HG02759 (cell line): ENCODE results near the gene OLFML2A.

Source experiments
- ATAC-seq: cut with Tn5 transposase; IDR thresholded peaks from one replicate; pipeline ENCODE4 v1.9.1; 2021; ENCODE audit warnings: mild to moderate bottlenecking, moderate library complexity; ENCODE audit not compliant: unreplicated experiment

The OLFML2A gene

DNA sequence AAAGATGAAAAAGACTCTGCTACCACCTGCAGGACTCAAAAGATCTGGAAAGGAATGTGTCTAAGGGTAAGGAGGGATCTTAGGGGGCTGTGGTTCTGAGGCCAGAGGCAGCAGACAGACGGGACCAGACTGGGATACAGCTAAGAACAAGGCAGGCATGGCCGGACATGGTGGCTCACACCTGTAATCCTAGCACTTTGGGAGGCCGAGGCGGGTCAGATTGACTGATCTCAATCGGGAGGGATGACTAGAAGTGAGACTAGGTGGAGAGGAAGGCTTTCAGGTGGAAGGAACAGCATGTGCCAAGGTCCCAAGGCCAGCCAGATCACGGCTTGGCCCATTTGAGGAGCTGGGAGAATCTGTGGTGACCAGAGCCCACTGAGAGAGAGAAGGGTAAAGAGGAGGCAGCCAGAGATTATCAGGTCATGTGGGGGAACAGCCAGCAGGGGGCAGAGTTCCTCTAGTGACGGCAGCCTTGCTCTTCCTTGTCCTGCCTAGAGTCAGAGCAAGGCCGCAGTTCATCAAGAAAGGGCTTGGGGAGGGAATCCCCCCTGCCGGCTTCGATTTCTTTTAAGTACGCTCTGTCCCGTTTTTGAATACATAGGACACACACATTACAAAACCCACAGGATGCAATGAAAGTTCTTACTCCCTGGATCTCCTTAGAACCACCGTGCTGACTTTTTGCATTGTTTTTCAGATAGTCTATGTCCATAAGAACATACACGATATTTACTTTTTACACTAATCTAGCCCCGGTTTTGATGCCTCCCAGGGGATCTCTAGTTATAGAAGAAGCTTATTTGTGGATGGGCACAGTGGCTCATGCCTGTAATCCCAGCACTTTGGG lies 2.6 kb upstream of the OLFML2A start:
- no peak for ATAC-seq

- no peak for ATAC-seq
These were observed 347 bp upstream of the OLFML2A start for GRCh38 chr9:124776618-124776953.

DNA sequence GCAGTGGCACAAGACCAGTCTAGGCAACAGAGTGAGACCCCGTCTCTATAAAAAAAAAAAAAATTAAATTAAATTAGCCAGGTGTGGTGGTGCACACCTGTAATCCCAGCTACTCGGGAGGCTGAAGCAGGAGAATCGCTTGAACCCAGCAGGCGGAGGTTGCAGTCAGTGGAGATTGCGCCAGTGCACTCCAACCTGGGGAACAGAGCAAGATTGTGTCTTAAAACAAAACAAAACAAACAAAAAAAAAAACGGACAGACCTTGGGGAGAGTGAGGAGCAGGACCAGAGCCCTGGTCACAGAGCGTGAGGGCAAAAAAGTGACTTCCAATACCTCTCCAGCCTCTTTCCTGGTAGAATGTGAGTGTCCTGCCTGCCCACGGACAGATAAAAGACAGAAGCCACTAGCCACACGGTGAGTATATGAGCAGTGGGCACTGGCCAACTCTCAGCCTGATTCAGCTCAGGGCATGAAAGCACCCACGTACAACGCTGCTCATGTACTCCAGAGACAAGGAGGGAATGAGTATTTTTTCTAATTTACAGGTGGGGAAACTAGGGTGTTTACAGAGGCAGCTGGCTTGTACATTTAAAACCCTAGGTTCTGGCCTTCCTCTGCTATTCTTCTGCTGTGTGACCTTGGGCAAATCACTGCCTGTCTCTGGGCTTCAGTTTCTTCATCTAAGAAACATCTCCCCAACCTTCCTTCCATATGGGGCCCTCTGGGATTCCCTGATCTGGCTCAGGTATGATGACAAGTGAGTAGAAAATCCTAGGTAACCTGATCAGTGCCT lies 1.8 kb downstream of the OLFML2A start:
- ATAC-seq = no peak

- no peak for ATAC-seq
These were observed 2.6 kb downstream of the OLFML2A start for GRCh38 chr9:124779368-124780059.

DNA sequence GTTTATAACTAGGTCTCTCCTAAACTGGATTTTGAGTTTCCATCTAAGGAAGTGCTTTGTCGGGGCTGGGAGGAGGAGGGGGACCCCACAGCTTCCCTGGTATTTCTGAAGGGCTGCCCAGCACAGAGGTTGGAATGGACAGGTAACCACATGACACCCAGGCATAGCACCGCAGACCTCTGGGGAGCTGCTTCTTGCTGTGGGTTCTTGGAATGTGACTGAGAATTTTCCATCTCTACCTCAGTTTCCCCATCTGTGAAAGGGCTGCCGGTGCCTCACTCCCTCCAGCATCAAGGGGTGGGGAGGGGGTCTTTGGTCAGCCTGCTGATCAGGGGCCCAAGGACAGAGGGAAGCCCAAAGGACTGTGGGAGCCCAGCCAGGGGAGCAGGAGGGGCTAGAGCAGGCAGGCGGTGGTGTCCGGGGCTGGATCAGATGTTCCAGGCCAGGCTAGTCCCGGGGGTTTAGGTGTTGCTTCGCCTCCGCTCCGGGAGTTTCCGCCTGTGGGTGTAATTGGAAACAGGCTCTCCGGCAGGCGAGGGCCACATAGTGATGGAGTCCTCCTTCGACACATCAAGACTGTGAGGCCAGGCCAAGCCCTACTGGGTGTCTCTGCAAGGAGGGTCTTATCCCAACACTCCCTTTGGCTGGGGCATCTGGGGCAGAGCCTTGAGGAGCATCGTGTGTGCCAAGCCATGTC lies 3.3 kb downstream of the OLFML2A start:
- ATAC-seq = no peak

DNA sequence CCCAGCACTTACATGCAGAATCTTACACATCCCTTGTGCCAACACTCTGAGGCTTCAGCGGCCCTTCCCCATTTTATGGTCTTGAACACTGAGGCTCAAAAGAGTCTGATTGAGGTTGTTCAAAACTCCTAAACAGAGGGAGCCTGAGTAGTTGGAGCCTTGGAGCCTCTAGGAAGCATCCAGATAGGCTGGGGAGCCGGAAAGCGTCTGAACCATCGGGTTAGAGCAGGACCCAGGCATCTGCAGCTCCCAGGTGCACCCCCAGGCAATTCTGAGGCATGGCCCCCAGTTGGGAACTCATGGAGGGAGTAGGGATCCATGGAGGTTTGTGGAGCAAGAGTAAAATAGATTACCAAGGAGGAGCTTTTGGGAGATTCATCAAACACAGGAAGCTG lies 3.8 kb downstream of the OLFML2A start:
- no peak for ATAC-seq

GRCh38 chr9:124781967-124782660 lies 5.2 kb downstream of the OLFML2A start:
- ATAC-seq = no peak

DNA sequence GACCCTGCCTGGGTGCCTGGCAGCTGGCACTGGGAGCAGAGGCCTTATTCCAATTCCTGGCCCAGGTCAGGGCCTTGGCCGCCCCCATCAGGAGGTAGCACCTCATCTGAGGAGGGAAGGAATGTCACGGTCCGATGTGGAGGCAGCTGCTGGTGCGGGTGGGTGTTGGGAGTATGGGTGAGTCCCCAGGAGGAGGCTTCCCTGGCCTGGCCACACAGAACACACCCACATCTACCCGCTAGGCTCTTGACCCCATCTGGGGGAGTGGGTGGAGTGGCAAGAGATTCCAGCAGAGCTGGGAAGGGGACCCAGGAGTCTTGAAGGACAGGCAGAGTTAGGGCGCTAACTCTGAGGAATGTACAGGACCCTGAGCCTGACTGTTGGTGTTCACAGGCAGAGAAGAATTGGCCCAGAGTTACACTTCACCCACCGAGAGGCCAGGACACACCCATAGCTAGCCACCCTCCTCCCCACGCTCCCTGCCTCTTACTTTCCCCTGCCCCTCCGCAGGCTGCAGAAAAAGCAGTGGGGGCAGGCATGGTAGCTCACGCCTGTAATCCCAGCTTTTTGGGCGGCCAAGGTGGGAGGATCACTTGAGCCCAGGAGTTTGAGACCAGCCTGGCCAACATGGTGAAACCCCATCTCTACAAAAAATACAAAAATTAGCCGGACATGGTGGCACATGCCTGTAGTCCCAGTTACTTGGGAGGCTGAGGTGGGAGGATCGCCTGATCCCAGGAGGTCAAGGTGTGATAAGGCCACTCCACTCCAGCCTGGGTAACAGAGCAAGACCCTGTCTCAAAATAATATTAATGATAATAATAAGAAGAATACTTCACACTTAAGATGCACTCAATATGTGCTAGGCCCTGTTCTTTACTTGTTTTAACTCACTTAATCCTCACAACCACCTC lies 6.0 kb downstream of the OLFML2A start:
- no peak for ATAC-seq

GRCh38 chr9:124783830-124784229 lies 6.9 kb downstream of the OLFML2A start:
- no peak for ATAC-seq

DNA sequence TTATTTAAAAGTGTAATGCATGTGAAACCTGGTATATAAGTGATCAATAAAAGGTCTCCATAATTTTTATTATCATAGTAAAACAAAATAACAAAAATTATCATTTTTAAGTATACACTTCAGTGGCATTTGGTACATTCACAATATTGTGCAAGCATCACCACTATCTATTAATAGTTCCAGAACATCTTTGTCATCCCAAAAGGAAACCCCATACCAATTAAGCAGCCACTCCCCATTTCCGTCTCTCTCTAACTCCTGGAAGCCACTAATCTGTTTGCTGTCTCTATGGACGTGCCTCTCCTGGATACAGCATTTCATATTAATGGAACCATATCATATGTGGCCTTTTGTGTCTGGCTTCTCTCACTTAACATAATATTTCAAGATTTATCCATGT lies 7.6 kb downstream of the OLFML2A start:
- no peak for ATAC-seq

DNA sequence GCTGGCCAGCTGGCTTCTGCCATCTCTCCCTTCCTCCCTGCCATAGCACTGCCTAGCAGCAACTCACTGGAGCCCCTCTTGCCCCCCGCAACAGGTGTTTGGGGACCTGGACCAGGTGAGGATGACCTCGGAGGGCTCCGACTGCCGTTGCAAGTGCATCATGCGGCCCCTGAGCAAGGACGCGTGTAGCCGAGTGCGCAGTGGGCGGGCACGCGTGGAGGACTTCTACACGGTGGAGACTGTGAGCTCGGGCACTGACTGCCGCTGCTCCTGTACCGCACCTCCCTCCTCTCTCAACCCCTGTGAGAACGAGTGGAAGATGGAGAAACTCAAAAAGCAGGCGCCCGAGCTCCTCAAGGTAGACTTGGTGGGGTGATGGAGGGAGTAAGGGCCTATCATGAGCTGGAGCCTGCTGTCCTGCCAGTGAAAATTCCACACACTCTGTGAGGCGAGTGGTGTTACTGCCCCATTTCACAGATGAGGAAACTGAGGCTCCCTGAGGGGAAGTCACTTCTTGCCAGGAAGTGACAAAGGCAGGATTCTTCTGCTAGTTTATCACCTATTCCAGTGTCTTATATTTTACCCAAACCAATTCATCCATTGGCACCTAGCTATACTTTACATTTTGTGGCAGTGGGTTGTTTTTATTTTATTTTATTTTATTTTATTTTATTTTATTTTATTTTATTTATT lies 10.1 kb downstream of the OLFML2A start:
- ATAC-seq = no peak

DNA sequence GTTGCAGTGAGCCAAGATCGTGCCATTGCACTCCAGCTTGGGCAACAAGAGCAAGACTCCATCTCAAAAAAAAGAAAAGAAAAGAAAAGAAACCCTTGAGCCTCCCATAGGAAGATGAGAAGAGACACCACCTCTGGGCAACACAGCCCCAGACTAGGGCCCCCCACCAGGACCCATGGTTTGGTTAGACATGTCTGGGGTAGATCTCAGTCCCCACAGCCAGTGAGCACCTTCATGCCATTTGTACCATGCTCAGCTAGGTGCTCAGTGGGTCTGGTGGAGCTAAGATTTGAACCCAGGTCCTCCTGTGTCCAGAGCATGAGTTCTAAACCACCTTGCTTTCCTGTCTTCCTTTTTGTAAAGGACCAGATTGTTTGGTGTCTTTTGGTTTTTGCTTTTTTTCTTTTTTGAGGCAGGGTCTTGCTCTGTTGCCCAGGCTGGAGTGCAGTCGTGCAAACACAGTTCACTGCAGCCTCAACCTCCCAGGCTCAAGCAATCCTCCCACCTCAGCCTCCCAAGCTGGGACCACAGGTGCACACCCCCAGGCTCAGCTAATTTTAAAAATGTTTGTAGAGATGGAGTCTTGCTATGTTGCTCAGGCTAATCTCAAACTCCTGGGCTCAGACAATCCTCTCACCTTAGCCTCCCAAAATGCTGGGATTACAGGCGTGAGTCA lies 11.7 kb downstream of the OLFML2A start:
- ATAC-seq = no peak

DNA sequence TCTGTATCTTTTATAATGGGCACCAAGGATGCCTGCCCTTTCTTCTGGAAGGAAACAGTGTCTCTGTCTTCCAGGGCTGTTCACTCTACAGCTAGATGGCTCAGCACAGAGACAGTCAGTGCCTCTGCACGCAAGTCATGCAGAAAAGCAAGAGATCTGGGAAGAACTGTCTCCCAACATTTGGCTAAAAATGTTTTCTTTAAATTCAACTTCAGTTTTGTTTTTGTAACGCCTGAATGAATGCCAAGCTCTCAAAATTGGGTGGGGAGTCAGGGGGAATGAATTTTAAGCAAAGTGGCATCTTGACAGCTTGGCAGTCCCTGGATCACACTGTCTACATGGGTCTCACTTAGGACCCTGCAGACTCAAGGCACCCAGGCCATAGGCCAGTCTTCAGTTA lies 12.6 kb downstream of the OLFML2A start:
- ATAC-seq = no peak

- no peak for ATAC-seq
These were observed 13.4 kb downstream of the OLFML2A start for GRCh38 chr9:124790301-124790700.

DNA sequence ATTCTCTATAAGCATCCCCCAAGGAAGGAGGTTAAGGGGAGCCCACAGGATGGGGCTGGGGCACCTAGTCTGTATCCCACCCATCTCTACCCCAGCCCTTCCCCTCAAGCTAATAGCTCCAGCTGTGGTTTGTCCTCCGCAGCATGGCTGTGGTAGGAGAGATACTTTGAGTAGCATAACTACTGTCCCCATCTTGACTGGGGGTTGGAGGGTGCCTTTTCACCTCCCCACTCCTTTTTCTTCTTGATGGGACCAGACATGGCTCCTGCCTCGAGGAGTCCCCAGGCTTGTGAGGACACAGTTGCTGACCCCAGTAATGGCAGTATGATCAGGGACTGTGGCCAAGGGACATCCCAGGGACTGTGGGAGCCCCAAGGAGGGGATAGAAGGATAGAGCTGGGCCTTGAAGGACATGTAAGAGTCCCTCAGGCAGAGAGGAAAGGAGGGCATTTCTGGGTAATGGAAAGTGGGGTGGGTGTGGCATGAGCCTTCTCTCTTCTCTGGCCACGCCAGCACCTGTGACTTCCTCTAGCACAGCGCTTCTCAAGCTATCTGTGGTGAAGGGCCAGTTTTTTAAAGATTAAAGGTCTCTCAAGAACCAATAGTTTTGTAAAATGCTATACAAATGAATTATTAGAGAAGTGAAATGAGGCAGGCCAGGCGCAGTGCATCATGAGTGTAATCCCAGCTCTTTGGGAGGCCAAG lies 14.0 kb downstream of the OLFML2A start:
- ATAC-seq = no peak

- ATAC-seq = no peak
These were observed 15.5 kb downstream of the OLFML2A start for GRCh38 chr9:124792257-124793014.

- ATAC-seq = no peak
These were observed 16.1 kb downstream of the OLFML2A start for GRCh38 chr9:124793015-124793541.
